ENCODE results near the gene G6PC3.

G6PC3 gene

GRCh38 chr17:44084131-44084538 is 13.6 kb downstream of the G6PC3 start:
- H3K9me3 ChIP-seq (replicated peaks in 1 of 11), result no peaks in the 10 kb centered on the region
- TF ChIP-seq Cebpa-rat (IDR thresholded peaks at IDR 0.05), result no peak
- H3K27ac ChIP-seq, result no peak overlapping the region

GRCh38 chr17:44084921-44085320 is 14.4 kb downstream of the G6PC3 start:
- H3K4me1 ChIP-seq, result peaks cover 35 to 73% (median 38%) of the 10 kb centered on the region in 10 experiments
- no peak for TF ChIP-seq Cebpa-rat (IDR thresholded peaks at IDR 0.05)

More at GRCh38 chr17:44084131-44084538, 13.6 kb downstream of the G6PC3 start:
- Histone ChIP-seq H3K36me3 (peaks cover 58 to 93% (median 79%) of the 10 kb centered on the region in 11 experiments), H3K4me1 (peaks cover 37 to 80% (median 45%) of the 10 kb centered on the region in 10 experiments), H4K20me1 (peaks cover 0 to 22% (median 9%) of the 10 kb centered on the region in 11 experiments; a peak in 10 of 22 replicates), H3K9ac (0 out of 22 replicates have a peak overlapping the region, but pooled peaks of 1 of the 11 experiments have one; percentile 28), H3K27me3 (no peaks in the 10 kb centered on the region), H3K4me3 (no peak overlapping the region), H3K4me2 (no peak overlapping the region)

GRCh38 chr17:44085908-44086307 is 15.4 kb downstream of the G6PC3 start:
- H3K4me2 ChIP-seq, result peak overlapping the region in 10 of 11 experiments; percentile 35 to 83 (median 76); a peak in 15 of 22 replicates
- H3K27ac ChIP-seq, result peak overlapping the region in 10 of 11 experiments; percentile 13 to 80 (median 68); a peak in 20 of 22 replicates

More at GRCh38 chr17:44084921-44085320, 14.4 kb downstream of the G6PC3 start:
- no peak overlapping the region for H3K4me2 ChIP-seq
- peak overlapping the region in 5 of 11 experiments; percentile 11 to 31 (median 27); a peak in 5 of 22 replicates for H3K27ac ChIP-seq
- H3K27me3 ChIP-seq, result no peaks in the 10 kb centered on the region
- H3K4me3 ChIP-seq, result no peak overlapping the region
- H3K9me3 ChIP-seq (replicated peaks in 1 of 11), result no peaks in the 10 kb centered on the region
- H4K20me1 ChIP-seq, result peaks cover 0 to 22% (median 8%) of the 10 kb centered on the region in 11 experiments; a peak in 10 of 22 replicates
- H3K36me3 ChIP-seq, result peaks cover 60 to 93% (median 84%) of the 10 kb centered on the region in 11 experiments
- peak overlapping the region in 4 of 11 experiments; percentile 26 to 35 (median 30); a peak in 2 of 22 replicates for H3K9ac ChIP-seq

GRCh38 chr17:44086364-44087311 is 16.1 kb downstream of the G6PC3 start:
- H3K9me3 ChIP-seq (replicated peaks in 1 of 11), result no peaks in the 10 kb centered on the region
- H3K27ac ChIP-seq, result peak overlapping the region in 10 of 11 experiments; percentile 40 to 80 (median 68); a peak in 20 of 22 replicates
- H3K27me3 ChIP-seq, result no peaks in the 10 kb centered on the region
- H3K4me3 ChIP-seq, result no peak overlapping the region
- H3K9ac ChIP-seq, result peak overlapping the region; percentile 46 to 69 (median 63); a peak in 20 of 22 replicates
- H3K4me1 ChIP-seq, result peaks cover 25 to 66% (median 29%) of the 10 kb centered on the region in 10 experiments
- TF ChIP-seq Cebpa-rat (IDR thresholded peaks at IDR 0.05), result no peak
- H4K20me1 ChIP-seq, result peaks cover 0 to 13% (median 4%) of the 10 kb centered on the region in 11 experiments; a peak in 10 of 22 replicates
- peaks cover 56 to 94% (median 86%) of the 10 kb centered on the region in 11 experiments for H3K36me3 ChIP-seq
- peak overlapping the region; percentile 47 to 90 (median 82) for H3K4me2 ChIP-seq

More at GRCh38 chr17:44085908-44086307, 15.4 kb downstream of the G6PC3 start:
- peaks cover 26 to 63% (median 28%) of the 10 kb centered on the region in 10 experiments for H3K4me1 ChIP-seq
- H3K9me3 ChIP-seq (replicated peaks in 1 of 11), result no peaks in the 10 kb centered on the region
- H3K27me3 ChIP-seq, result no peaks in the 10 kb centered on the region
- H4K20me1 ChIP-seq, result peaks cover 0 to 13% (median 4%) of the 10 kb centered on the region in 11 experiments; a peak in 9 of 22 replicates
- TF ChIP-seq Cebpa-rat (IDR thresholded peaks at IDR 0.05), result no peak
- H3K36me3 ChIP-seq, result peaks cover 54 to 93% (median 86%) of the 10 kb centered on the region in 11 experiments
- H3K9ac ChIP-seq, result peak overlapping the region; percentile 27 to 66 (median 56); a peak in 17 of 22 replicates
- H3K4me3 ChIP-seq, result no peak overlapping the region

GRCh38 chr17:44087319-44087718 is 16.8 kb downstream of the G6PC3 start:
- H3K27ac ChIP-seq, result peak overlapping the region in 10 of 11 experiments; percentile 40 to 74 (median 58); a peak in 18 of 22 replicates
- H3K36me3 ChIP-seq, result peaks cover 56 to 94% (median 86%) of the 10 kb centered on the region in 11 experiments
- peak overlapping the region; percentile 46 to 69 (median 63); a peak in 19 of 22 replicates for H3K9ac ChIP-seq
- H3K4me2 ChIP-seq, result peak overlapping the region; percentile 47 to 90 (median 82)
- TF ChIP-seq Cebpa-rat (IDR thresholded peaks at IDR 0.05), result no peak
- H3K4me3 ChIP-seq, result no peak overlapping the region; a peak in 1 of 20 replicates
- H4K20me1 ChIP-seq, result peaks cover 0 to 13% (median 4%) of the 10 kb centered on the region in 11 experiments; a peak in 9 of 22 replicates
- H3K9me3 ChIP-seq (replicated peaks in 1 of 11), result no peaks in the 10 kb centered on the region
- no peaks in the 10 kb centered on the region for H3K27me3 ChIP-seq
- H3K4me1 ChIP-seq, result peaks cover 25 to 59% (median 29%) of the 10 kb centered on the region in 10 experiments

- peaks cover 31 to 58% (median 36%) of the 10 kb centered on the region in 10 experiments for H3K4me1 ChIP-seq
- H3K27me3 ChIP-seq, result no peaks in the 10 kb centered on the region
- no peak for TF ChIP-seq Cebpa-rat (IDR thresholded peaks at IDR 0.05)
- H3K9ac ChIP-seq, result peak overlapping the region in 3 of 11 experiments; percentile 8 to 68 (median 46); a peak in 1 of 22 replicates
- H3K4me3 ChIP-seq, result no peak overlapping the region
- H3K4me2 ChIP-seq, result peak overlapping the region in 10 of 11 experiments; percentile 47 to 90 (median 82); a peak in 16 of 22 replicates
- H3K27ac ChIP-seq, result peak overlapping the region in 2 of 11 experiments; percentile 25 to 74; a peak in 3 of 22 replicates
- H3K36me3 ChIP-seq, result peaks cover 50 to 92% (median 80%) of the 10 kb centered on the region in 11 experiments
- H3K9me3 ChIP-seq (replicated peaks in 1 of 11), result no peaks in the 10 kb centered on the region
- H4K20me1 ChIP-seq, result peaks cover 0 to 13% (median 4%) of the 10 kb centered on the region in 11 experiments; a peak in 11 of 22 replicates
Observed at GRCh38 chr17:44088254-44088653, 17.7 kb downstream of the G6PC3 start.

- H4K20me1 ChIP-seq, result peaks cover 0 to 11% (median 5%) of the 10 kb centered on the region in 11 experiments; a peak in 11 of 22 replicates
- H3K4me1 ChIP-seq, result peaks cover 55 to 69% (median 61%) of the 10 kb centered on the region in 10 experiments
- H3K27ac ChIP-seq, result peak overlapping the region in 1 of 11 experiments; percentile 34; a peak in 1 of 22 replicates
- H3K9ac ChIP-seq, result no peak overlapping the region
- H3K4me3 ChIP-seq, result no peak overlapping the region
- H3K4me2 ChIP-seq, result no peak overlapping the region; a peak in 1 of 22 replicates
- H3K27me3 ChIP-seq, result no peaks in the 10 kb centered on the region
- no peak for TF ChIP-seq Cebpa-rat (IDR thresholded peaks at IDR 0.05)
- no peaks in the 10 kb centered on the region for H3K9me3 ChIP-seq (replicated peaks in 1 of 11)
- H3K36me3 ChIP-seq, result peaks cover 34 to 69% (median 52%) of the 10 kb centered on the region in 11 experiments
Observed at GRCh38 chr17:44091200-44091997, 20.9 kb downstream of the G6PC3 start.

GRCh38 chr17:44092051-44092450 is 21.5 kb downstream of the G6PC3 start:
- H3K4me3 ChIP-seq, result no peak overlapping the region
- no peaks in the 10 kb centered on the region for H3K9me3 ChIP-seq (replicated peaks in 1 of 11)
- H3K36me3 ChIP-seq, result peaks cover 34 to 67% (median 50%) of the 10 kb centered on the region in 11 experiments
- peaks cover 55 to 69% (median 63%) of the 10 kb centered on the region in 10 experiments for H3K4me1 ChIP-seq
- no peak overlapping the region for H3K4me2 ChIP-seq
- no peak overlapping the region for H3K9ac ChIP-seq
- H4K20me1 ChIP-seq, result peaks cover 0 to 10% (median 4%) of the 10 kb centered on the region in 11 experiments; a peak in 9 of 22 replicates
- H3K27ac ChIP-seq, result peak overlapping the region in 3 of 11 experiments; percentile 13 to 34 (median 26); a peak in 2 of 22 replicates
- TF ChIP-seq Cebpa-rat (IDR thresholded peaks at IDR 0.05), result no peak
- H3K27me3 ChIP-seq, result no peaks in the 10 kb centered on the region

All from BLaER1 treated with 17β-estradiol and CSF1 and Interleukin-3, amounts not matched to agents 10 nM and 100 nM (cell line).